Dermis blood vessel endothelial cell (primary cell): ENCODE measurements around the gene TTLL1. TPM values are rescaled to one million over a fixed set of nuclear protein-coding genes. Genes with fewer than 3 reads are reported as not detected.

ENCODE experiments used
- DNase-seq: peaks from one replicate; pipeline ENCODE4 v3.0.0; 2010
- total RNA-seq: library from RNA; depleted of rRNA; stranded (reverse); fragments of >200 nt; gene quantifications from 2 replicates; pipeline ENCODE4 v1.2.3, GENCODE V29; 2014

TTLL1 gene
- 9.9 and 11.1 TPM in 2 replicates for total RNA-seq

DNA sequence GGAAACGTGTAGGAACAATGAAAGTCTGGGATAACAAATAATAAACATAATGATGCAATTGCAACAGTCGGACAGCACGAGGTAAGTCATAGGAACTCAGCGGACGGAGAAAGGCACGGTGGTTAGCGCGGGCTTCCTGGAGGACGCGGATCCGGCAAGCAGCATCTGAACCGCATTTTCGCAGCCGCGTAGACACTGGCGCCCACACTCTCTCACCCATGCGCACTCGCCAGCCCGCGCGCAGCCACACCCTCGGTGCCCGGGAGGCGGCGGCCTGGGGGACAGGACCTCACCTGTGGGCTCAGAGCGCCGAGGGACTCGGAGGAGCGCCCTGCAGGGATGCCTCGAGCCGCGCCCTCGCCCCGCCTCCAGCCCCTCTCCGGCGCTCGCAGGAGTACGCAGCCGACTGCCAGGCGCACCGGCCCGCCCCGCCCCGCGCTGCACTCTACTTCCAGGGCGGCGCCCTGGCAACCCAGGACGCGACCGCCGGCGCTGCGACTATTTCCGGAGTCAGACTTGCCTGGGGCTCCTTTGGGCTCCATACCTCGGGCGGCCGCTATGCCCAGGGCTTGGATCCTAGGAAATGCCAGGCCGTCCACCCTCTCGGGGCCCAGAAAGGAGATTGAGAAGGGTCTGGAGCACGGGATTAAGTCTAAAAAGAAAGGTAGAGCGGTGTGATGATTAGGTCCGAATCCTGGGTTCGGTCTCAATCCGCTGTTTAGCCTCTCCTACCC lies at the start of gene TTLL1:
TSS of gene TTLL1 (minus strand) at position 408 of the 734 bp plus-strand sequence. CDS start 13,805 bp downstream, outside the sequence.
- DNase-seq: peak; percentile 89

DNA sequence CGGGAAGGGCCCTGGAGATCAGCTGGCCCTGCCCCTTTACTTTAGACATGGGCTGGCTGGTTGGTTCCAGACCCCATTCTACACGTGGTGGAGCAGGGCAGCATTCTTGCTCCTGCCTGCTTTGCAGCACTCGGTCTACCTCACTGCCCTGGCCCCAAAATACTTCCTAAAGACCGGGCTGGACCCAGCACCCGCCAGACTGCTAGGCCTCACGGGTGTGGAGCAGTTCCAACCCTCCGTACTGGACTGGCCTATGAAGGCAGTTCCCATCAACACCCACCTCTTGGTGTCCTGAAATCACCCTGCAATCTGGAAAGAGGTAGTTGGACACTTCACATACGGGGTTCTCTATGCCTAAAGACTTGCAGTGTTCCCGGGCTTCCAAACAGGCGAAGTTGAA lies 47.6 kb upstream of the TTLL1 start:
- DNase-seq: no peak

DNA sequence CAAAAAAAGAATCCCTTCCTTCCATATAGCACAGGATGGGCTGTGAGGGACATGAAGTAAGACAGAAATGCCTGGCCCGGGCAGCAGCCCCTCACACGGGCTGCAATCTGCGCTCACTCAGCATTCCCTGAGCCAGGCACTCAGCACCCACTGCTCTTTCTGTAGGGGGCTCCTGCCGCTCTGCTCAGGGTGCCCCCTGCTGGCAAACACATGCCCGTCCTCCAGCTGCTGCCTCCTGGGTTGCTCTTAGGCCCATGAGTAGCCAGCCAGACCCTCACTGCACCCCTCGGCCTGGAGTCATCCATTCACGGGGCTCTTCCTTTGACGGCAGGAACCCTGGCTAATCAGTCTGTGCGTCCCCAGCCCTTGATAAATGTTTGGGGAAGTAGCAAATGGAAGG lies 47.1 kb upstream of the TTLL1 start:
- peak; percentile 76 for DNase-seq

DNA sequence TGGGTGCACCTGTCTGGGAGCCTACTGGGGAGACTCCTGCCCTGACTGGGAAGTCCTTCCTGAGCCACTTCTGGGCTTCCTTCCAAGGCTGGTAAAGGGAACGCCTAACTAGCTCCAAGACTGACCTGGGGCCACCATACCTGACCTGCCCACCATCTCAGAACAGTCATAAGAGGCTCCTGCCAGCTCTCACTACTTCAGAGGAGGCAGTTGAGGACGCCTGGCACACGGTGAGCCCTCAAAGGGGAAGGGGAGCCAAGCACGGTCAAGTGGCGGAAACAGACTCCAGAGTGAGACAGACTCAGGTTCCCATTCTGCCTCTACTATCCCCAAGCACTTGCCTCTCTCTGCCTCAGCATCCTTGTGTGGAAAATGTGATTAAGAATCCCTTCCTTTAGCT lies 46.4 kb upstream of the TTLL1 start:
- no peak for DNase-seq

DNA sequence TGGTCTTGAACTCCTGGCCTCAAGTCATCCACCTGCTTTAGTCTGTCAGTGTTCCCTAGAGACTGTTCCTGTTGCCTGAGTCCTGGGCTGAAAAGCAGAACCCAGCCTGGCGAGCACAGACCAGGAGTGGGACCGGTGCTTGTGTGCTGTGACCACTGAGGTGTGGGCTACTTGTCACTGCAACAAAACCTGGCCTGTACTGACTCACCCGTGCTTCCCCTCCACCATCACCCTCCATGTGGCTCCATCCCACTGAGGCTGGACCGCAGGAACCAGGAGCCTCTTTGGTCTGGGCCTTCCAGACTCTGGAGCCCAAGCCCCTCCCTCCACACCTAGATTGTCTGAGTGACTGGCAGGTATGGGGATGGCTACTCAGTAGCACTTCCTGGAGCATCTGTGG lies 45.4 kb upstream of the TTLL1 start:
- no peak for DNase-seq

DNA sequence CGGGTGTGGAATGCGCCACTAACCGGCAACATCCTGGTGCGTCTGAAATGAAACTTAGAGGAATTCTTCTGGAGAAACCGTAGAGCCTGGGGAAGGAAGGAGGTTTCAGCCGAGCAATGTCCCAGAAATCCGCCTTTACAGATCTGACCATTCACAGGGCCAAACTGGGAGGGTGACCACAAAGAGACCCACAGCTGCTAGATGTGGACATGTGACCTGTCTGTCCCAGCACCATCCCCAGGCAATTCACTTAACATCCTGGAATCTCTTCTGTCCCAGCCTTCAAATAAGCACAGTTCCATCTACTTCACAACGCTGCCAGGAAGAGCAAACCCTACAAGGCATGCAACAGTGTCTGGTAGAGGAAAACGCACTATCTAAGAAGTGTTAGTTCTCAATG lies 44.2 kb upstream of the TTLL1 start:
- no peak for DNase-seq

DNA sequence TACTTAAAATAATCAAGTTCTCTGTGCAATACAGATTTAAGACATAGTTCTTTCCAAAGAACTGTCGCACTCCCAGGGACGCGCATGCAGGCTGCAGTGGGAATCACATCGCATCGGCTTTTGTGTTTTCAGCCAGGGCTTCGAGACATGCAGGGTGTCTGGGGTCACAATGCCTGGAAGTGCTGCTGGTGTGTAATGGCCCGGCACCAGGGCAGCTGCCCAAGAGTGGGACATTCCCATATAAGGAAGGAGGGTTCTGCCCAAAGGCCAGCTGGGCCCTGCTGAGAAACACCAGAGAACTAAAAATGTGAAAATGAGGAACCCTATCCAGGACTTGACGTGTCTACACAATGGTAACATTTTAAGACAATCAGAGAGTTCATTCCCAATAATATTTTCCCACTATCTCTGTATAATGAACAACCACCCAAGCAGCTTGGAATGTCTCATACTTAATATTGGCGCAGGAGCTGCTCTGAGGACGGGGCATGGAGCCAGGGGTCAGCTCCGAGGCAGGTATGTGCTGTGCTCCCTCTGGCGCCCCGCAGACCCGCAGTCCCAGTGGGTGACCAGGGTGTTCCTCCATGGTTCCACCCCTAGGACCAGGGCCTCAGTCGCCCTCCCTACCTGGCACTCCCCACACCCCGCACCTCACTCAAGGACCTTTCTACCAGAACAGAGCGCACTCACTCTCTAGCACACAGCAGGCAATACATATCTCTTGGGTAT lies 42.7 kb upstream of the TTLL1 start:
- DNase-seq: peak; percentile 57

DNA sequence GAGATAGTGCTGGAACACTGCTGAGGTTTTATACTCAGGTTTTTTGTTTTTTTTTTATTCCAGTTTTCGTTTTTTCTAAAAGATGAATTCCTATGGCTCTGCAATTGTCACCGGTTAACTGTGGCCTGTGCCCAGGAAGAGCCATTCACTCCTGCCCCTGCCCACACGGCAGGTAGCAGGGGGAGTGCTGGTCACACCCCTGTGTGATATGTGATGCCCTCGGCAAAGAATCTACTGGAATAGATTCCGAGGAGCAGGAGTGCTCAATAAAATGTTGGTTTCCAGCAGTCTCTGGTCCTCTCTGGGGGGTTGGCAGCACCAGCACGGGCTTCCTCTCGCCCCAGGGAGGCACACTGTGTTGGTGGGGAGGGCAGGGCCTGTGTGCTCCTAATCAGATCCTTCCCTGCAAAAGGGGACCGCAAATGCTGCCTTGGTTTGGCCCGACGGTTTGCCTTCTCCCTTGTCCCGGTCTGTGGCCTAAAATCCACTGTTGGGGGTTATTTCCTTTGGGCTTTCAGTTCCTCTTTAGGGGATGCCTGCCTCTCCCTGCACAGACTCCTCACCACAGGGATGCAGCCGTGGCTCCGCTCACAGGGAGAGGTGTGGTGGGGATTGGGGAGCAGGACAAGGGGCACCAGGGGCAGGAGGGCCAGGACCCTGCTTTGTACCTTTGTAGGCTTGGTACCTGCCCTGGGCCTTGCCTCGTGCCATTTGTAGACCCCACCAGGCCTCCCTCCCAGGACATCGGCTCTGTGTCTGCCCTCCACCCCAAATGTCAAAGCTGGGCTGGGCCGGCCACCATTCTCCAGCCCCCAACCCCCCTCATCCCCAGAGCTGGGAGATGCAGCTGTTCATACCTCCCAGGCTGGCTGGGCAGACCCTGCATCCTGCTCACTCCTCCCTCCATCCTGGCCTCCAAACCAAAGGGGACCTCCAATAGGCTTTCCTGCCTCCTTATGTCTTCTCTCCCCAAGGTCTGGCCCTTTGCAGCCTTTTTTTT lies 40.5 kb upstream of the TTLL1 start:
- no peak for DNase-seq

DNA sequence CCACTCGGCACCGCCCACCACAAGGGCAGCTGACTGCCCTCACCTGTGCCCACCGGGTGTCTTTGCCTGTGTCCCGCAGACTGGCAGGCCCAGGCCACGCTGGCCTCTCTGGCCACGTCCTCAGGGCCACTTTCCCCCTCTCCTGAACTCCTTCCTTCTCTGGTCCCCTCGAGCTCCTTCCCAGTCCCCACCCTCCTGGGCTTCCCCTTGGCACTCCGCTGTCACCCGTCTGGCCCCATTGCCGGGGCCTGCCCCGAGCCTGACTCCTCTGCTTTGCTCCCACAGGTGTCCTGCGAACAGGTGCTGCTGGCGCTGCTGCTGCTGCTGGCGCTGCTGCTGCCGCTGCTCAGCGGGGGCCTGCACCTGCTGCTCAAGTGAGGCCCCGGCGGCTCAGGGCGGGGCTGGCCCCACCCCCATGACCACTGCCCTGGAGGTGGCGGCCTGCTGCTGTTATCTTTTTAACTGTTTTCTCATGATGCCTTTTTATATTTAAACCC lies 39.8 kb upstream of the TTLL1 start:
- DNase-seq: no peak

DNA sequence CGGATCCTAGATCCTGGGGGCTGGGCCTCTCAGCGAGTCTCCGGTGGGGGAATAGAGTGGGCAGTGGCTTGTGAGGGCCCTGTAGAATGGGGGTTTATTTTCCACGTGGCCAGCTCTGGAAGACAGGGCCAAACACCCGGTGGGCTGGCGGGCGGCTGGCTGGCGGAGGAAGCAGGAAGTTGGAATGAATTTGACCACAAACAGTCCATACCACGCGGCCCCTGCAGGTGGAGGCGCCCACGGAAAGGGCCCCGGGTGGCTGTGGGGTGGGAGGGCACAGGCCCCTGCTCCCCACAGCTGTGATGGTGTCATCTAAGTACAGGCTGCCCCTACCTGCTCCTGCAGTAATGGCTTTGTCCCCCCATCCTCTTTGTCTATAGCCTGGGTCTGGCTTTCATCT lies 38.9 kb upstream of the TTLL1 start:
- no peak for DNase-seq

DNA sequence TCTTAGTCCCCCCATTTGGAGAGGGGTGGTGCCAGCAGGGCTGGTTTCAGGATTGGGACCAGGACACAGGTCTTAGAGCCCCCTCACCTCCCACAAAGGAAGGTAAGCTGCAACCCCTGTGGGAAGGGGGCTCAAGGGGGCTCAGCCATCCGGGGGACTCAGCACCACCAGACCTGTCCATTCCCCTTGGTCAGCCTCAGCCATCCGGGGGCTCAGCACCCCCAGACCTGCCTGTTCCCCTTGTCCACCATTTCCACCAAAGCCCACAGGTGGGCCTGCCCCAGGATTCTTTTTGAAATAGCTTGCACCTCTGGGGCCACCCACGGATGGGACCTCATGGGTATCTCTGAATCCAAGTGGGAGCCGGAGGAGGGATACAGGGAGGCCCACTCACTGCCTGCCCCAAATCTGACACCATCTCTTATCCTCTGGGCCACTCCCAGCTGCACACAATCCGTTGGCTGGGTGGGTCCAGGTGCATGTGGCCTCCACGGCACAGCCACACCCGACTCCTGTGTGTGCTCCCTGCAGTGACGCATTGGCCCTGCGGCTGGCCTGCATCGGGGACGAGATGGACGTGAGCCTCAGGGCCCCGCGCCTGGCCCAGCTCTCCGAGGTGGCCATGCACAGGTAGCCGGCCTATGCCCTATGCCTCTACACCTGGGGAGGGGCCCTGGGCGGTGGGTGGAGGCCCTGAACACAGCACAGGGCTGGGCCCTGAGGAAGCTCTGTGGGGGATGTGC lies 38.1 kb upstream of the TTLL1 start:
- DNase-seq: no peak

DNA sequence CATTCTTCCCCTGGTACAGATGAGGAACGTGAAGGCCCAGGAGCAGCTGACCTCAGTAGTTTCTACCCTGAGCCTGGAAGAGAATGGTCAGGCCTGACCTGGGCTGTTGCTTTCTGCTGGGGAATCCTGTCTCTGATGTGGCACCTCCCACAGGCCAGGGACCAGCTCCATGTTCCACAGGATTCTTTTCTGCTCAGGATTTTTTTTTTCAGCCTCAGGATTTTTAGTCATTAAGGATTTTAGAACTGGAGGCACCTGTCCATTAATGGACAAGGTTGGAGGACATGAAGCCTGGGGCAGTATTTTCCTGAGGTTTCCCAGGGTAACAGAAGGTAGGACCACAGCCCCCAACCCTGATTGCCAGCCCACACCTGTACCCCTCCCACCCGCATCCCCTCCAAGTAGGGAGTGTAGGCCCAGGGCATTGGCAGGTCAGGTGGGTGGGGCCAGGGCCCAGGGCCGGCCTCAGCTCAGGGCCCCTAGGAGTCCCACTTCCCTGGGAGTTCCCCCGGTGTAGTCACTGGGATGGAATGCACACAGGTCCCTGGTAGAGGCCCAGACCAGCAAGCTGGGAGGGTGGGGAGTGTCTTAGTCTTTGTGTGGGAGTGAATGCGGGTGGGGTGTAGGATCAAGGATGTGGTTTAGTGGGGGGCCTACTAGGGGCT lies 37.4 kb upstream of the TTLL1 start:
- peak; percentile 62 for DNase-seq

DNA sequence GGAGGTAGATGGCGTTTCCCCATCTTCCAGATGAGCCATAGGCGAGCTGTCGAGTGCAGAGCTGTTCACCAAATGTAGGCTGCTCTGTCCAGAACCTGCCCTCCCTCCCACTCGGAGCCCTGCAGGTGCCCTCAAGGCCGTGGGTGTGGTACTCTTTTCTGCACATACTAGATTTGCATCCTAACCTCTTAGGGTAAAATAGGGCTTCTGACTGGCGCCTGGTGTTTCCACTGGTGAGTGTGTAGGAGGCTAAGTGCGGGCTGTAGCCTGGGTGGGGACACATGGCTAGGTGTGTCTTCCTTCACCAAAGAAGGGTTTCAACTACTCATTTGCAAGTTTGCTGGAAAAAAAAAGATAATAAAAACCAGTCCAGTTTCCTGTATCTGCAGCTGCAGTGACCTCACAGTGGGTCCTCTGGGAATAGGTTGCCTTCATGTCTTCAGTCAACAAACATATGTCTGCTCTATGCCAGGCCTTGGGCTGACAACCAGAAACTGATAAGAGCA lies 29.8 kb upstream of the TTLL1 start:
- no peak for DNase-seq

DNA sequence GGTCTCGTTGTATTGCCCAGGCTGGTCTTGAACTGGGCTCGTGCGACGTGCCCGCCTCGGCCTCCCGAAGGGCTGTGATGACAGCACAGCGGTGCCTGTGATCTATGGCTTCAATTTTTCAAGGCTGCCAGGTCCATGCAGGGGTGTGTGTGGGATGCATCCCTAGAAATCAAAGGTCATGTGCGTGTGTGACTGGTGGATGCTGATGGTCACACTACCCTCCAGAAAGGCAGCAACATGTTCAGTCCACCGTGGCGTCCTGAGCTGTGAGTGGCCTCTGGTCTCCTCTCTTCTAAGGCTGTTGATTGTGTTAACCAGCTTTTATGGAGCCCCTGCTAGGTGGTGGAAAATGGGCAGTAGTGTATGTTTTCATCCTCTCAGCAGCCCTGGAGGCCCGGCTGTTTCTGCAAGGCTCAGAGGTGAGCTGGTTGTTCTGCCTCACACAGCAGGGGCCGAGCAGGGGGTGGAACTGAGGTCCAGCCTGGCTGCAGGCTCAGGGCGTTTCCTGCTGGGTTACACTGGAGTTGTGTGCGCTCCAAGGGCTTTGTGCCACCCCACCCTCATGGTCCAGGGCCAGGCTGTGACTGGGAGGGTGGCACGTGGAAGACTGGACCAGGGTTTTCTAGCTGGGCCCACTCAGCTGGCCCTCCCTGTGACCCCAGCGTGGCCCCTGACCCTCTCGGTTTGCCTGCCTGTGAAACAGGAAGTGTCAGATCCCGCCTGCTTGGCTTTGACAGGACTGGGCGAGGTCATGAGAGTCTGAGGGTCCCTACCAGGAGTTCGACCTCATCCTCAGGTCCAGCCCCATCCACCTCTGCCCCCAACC lies 29.0 kb upstream of the TTLL1 start:
- DNase-seq: no peak

DNA sequence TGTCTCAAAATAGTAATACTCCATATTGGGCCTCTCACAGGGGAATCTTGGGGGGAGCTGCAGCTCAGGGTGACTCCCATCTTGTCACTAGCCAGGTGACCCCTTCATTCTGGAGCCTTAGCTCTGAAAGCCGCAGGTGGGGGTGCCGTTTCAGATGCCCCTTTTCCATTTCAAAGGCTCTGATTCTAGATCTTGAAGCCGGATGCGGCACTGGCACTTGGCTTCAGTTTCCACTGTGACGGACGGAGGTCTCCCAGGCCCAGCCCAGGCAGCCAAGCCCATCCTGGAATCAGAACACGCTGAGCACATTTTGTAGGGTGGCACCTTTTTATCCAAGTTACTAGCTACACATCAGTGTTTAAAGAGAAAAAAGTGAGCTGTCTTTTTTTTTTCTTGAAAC lies 27.7 kb upstream of the TTLL1 start:
- no peak for DNase-seq

DNA sequence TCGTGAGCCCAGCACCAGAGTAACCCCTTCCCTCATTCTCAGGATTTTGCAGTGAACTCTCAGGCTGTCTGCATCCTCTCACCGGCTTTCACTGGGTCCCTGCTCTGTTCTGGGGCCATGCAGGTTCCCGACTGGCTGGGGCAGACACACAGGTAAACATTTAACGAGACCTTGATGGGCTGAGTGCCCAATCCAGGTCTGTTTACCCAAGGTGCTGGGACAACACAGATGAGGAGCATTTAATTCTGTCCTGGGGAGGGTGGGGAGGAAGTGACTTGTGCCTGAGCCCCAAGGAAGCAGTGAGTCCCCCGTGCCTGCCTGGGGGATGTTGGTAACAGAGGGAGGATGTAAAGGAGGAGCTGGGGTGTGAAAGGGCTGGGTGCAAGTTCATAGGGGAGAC lies 25.8 kb upstream of the TTLL1 start:
- DNase-seq: no peak

DNA sequence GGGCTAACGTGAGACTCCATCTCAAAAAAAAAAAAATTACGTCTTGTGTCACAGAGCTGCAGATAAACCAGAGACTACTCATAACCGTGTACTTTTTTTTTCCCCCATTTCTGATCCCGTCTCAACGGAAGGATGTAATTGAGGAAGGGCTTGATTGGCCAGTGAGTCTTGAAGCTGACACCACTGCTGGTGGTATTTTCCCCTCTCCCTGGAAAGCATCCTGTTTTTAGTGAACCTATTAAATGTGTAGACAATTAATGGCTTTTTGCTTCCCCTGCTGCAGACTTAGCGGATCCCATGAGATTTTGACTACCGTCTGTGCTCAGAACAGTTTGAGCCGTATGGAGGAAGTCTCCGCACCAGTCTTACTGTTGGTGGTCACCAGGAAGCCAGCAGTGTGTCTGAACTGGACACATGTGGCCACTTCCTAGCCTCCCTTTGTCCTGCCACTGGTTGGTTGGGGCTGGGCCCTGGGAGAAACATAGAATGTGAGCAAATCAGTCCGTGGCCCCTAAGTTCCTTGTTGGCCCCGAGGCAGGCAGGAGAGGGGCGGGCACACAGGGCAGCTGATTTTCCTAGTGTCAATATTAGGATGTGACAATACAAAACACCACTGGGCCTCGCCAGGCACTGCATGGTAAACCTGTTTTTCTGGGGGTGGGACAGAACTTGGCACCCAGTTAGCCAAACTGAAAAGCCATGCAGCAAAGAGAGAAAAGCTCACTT lies 24.5 kb upstream of the TTLL1 start:
- peak; percentile 34 for DNase-seq

DNA sequence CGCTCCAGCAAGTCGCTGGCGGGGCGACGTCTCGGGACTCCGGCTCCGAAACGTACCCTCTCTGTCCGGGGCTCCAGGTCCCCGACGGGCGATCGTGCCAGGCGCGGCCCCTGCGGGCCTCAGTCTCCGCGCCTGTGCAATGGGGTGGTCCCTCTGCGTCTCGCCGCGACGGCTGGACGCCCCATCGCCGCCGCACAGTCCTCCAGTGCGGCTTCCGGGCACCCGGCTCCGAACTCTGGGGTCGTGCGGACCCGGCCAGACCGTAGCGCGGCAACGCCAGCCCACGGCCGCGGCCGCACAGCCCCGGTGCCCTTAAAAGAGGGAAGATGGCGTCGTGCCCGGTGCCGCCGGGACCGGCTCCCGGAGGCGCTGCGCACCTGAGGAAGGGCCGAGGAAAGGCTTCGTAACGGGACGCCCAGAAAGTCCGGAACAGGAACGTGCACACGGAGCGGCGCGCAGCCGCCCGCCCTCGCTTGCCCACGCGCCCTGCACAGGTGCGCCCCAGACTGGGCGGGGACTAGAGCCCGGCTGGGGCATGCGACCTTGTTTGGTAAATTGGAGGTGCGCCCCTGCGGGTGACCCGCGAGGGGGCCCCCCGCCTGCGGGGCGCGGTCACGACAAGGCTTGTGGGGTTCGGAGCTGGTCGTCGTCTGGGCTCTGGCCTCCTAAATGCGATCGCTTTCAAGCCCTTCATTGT lies 21.9 kb upstream of the TTLL1 start:
- DNase-seq: no peak

DNA sequence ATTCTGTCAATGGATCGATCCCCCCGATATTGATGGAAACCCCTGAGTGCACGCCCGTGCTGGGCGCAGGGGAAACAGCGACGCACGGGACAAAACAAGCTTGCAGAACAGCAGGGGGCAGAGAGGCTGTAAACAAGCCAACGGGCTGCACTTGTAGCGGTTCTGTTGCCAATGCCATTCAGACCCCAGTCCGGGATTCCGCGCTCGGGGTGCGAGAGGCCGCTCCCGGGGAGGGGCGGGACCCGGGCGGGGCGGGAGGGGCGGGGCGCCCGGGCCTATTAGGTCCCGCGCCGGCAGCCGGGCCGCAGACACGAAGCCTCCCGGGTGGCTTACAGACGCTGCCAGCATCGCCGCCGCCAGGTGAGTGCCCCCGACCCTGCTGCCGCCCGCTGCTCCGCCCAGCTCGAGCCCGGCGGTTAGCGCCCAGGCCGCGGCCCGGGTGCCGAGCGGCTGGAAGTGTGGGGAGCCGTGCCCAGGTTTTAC lies 21.3 kb upstream of the TTLL1 start, which contains the start of gene BIK:
TSS of gene BIK (plus strand) at position 307 of the 483 bp plus-strand sequence. CDS start 13,273 bp downstream, outside the sequence.
- peak; percentile 57 for DNase-seq
